ENCODE results near the gene SPINT2.

The SPINT2 gene

DNA sequence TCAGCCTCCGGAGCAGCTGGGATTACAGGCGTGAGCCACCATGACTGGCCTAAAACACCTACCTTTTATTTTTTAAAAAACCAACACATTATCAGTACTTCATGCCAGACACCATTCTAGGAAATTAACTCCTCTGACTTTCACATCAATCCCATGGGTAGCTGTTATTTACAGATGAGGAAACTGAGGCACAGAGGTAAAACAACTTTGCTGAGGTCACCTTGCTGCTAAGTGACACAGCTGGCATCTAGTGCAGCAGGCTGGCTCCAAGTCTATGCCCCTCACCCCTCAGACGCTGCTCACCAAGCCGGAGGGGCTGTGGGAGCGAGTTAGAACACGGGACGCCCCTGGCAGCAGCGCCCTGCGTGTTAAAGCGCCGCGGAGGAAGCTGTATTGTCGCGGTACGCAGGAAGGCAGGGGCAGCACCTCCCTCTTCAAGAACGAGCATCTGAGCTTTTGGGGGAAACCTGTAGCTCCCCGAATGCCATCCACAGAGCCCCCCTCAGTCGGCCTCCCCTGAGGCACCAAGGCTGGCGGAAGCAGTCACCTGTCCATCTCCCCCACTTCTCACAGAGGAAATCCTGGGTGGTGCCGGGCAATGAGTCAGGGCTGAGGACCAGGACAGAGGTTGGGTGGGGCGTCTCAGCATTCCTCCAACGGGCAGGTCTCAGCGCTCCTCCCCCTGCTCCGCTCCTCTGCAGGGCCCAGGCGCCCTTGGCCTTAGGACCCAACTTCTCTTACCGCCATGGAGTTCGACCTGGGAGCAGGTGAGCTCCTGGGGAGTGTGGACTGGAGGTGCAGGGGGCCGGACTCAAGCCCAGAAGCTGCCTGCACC lies 39.4 kb downstream of the SPINT2 start, which contains the start of gene C19orf33:
C19orf33 (plus strand) TSS at position 735 of the 835 bp plus-strand sequence; CDS start at position 746, 11 bp downstream.
- no peak for DNase-seq

DNA sequence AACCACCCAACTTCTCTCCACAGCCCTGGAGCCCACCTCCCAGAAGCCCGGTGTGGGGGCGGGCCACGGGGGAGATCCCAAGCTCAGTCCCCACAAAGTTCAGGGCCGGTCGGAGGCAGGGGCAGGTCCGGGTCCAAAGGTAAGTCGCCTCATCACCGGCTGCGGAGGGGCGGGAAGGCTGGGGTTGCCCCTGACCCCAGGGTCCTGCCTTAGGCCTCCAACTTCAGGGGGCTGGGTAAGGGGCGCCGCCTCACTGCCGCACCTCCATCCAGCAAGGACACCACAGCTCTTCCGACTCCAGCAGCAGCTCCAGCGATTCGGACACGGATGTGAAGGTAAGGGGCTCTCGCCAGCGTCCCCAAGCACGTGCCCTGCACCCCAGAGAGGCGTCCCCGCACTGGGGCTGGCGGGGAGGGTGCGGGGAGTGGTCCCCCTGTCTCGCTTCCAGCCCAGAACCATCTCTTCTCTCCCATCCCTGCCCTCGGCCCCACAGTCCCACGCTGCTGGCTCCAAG lies 40.0 kb downstream of the SPINT2 start:
- DNase-seq: no peak

GRCh38 chr19:38304866-38305429 lies 40.6 kb downstream of the SPINT2 start:
- no peak for DNase-seq

DNA sequence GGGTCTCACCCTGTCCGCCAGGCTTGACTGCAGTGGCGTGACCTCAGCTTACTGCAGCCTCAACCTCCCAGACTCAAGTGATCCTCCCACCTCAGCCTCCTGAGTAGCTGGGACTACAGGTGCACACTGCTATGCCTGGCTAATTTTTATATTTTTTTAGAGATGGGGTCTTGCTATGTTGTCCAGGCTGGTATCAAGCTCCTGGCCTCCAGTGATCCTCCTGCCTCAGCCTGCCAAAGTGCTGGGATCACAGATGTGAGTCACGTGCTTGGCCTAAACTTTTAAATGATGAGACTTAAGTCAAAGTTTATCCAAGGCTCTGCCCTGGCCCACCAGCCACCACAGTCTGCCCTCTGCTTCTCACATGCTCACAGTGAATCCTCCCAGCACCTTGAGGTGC lies 41.9 kb downstream of the SPINT2 start:
- DNase-seq: no peak

DNA sequence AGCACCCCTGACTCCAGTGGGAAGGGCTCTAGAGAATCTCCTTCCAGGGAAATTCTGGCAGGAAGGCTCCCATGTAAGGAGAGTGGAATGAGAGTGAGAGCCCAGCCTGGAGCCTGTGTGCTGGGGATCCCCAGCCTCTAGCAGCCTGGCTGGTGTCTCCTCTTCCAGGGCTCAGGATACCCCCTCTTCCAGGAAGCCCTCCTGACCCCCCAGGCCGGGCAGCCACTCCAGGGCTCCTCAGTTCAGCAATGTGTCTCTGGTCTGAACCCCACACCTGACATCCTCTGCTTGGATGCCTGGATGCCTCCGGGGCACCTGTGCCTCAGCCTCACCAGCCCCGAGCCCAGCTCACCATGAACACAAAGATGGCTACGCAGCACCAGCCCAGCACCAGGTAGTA lies 42.7 kb downstream of the SPINT2 start:
- DNase-seq: no peak

DNA sequence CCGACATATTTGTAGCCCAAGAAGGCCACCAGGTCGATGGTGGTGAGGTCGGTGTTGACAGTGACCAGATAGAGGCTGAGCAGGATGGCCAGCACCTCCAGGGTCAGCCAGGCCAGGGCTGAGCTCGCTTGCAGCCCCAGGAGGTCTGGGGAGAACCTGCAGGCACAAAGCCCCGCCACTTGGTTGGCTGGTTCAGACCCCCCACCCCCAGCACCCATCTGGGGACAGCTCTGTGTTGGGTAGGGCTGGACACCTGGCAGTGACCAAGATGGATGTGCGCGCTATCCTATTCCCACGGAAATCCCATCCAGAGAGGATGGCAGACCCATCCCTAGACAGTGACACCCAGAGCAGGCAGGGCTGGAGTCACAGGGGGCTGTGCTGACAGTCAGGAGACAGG lies 43.2 kb downstream of the SPINT2 start:
- no peak for DNase-seq

GRCh38 chr19:38308006-38308766 lies 43.8 kb downstream of the SPINT2 start:
- no peak for DNase-seq

- DNase-seq: no peak
Observed at GRCh38 chr19:38308926-38309614, 44.7 kb downstream of the SPINT2 start.

- no peak for DNase-seq
Observed at GRCh38 chr19:38309615-38310278, 45.4 kb downstream of the SPINT2 start.

DNA sequence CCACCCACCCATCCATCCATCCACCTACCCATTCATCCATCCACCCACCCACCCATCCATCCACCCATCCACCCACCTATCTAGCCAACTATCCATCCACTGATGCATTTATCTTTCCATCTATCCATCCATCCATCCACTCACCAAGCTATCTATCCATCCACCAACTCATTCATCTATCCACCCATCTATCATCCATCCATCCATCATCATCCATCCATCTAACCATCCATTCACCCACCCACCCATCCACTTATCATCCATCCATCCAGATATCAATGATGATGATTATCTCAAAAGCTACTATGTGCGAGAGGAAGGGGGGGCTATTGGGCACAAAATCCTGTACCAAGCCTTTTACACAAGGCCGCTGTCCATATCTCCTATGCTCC lies 45.9 kb downstream of the SPINT2 start:
- DNase-seq: no peak

DNA sequence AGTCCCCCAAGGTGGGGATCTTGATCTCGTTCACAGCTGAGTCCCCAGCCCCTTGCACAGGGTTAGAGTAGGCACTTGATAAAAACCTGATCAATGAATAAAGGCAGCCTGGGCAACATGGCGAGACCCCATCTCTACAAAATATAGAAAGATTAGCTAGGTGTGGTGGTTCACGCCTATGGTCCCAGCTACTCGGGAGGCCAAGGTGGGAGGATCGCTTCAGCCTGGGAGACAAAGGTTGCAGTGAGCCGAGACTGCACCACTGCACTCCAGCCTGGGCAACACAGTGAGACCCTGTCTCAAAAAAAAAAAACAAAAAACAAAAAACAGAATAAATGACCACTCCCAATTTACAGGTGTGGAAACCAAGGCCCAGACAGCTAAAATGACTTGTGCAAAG lies 46.6 kb downstream of the SPINT2 start:
- DNase-seq: no peak

DNA sequence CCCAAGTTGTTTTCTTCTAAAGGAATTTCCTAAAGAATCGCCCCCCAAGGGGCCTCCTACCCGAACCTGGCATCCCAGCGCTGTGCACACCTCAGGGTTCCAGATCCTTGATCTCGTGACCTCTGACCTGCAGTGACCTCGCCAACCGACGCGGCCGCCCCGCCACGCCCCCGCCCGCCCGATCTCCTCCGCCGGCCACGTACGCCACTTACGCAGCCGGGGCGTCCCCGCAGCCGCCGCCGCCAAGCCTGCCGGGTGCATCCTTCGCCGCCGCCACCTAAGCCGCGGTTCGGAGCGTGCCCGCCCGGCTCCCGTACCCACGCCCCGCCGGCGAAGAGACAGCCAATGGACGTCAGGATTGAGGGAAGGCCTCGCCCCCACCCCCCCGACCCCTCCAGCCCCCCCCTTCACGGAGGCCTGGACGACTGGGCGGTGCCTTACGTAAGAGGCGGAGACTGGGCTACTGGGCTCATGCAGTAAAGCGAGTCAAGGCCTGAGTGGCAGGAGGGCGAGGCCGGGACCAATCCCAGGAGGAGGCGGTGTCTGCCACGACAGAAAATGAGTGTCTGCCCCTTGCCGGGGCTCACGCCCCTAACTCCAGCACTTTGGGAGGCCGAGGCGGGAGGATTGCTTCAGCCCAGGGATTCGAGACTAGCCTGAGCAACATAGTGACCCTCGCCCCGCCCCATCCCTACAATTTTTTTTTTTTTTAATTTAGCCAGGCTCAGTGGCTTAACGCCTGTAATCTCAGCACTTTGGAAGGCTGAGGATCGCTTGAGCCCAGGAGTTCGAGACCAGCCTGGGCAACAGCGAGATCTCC lies 51.5 kb downstream of the SPINT2 start, which contains the start of gene YIF1B:
YIF1B (minus strand) TSS at position 291 of the 820 bp plus-strand sequence; CDS start at position 261, 30 bp downstream.
- DNase-seq: peak; percentile 97

DNA sequence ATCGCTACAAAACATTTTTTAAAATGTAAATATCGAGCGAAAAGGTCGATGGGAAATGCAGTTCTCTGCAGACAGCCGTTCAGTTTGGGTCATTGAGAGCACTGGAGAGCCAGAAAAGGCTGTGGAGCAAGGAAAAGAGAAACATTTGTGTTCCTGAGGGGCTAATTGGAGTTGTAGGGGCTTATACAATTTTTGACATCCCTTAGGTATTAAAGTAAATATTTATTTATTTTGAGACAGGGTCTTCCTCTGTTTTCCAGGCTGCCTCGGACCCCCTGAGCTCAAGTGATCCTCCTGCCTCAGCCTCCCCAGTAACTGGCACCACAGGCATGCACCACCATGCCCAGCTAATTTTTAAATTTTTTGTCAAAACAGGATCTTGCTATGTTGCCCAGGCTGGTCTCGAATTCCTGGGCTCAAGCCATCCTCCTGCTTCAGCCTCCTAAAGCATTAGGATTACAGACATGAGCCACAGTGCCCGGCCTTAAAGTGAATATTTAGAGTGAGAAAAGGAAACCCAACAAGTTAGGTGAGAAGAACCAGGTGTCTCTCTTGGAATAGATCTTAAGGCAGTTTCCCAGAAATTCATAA lies 52.2 kb downstream of the SPINT2 start:
- no peak for DNase-seq

- DNase-seq: peak; percentile 47
Observed at GRCh38 chr19:38317104-38317612, 52.8 kb downstream of the SPINT2 start.

DNA sequence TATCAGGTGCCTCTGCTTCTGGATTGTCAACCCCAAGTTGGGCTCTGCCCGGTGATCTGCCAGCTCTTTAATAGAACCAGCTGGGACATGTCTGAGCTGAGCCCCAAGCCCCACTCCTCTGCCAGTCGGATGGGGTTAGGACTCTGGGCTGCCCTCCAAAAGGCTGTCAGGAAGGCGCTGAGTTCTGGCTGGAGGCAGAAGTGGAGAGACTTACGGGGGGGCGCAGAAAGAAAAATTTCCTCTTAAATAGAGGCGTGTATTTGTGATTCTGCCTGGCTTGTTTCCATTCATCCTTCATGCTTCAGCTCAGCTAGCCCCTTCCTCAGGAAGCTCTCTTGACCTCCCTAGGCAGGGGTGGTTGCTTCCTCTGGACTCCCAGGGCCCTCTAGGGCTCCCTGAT lies 54.3 kb downstream of the SPINT2 start:
- DNase-seq: no peak

DNA sequence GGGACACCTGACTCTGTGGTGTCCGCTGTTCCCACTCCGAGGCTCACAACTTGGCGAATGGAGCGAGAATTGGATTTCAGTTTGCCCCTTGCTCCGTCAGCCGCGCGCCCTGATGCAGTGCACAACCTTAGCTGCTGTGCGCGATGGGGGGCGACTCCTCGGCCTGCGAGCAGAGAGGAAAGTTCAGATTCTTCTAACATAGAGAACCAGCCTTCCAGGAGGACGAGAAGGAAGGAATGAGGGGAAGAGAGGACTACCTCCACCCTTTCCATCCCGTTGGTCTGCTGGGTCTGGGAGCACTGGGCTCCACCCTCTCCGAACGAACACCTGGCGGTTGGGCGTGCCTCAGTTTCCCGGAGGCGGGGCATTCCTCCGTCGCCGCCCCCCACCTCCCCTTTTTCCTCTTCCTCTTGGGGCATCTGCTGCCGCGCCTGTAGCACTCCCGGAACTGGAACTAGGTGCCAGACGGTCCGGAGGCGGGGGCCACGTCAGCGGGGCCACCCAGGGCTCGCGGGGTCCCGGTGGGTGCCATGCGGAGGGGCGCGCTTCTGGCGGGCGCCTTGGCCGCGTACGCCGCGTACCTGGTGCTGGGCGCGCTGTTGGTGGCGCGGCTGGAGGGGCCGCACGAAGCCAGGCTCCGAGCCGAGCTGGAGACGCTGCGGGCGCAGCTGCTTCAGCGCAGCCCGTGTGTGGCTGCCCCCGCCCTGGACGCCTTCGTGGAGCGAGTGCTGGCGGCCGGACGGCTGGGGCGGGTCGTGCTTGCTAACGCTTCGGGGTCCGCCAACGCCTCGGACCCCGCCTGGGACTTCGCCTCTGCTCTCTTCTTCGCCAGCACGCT lies 55.3 kb downstream of the SPINT2 start, which contains the start of gene KCNK6:
KCNK6 (plus strand) TSS at position 425 of the 838 bp plus-strand sequence; CDS start at position 531, 106 bp downstream.
- peak; percentile 41 for DNase-seq

DNA sequence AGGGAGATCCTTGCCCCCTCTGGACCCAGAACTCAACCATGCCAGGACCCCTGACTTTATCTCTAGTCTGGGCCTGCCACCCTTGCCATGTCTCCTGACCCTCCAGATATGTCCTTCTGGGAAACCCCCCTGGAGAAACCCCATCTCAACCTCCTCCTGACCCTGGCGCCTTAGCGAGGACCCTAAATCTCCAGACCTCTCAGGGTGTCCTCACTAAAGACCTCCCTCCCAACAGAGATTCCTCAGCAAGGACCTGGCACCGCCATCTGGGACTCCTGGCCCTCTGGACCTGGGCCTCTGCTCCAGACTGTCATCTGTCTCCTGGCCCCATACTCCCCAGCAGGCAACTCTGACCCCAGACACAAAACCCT lies 56.6 kb downstream of the SPINT2 start:
- DNase-seq: no peak

GRCh38 chr19:38321646-38322196 lies 57.3 kb downstream of the SPINT2 start:
- DNase-seq: no peak

DNA sequence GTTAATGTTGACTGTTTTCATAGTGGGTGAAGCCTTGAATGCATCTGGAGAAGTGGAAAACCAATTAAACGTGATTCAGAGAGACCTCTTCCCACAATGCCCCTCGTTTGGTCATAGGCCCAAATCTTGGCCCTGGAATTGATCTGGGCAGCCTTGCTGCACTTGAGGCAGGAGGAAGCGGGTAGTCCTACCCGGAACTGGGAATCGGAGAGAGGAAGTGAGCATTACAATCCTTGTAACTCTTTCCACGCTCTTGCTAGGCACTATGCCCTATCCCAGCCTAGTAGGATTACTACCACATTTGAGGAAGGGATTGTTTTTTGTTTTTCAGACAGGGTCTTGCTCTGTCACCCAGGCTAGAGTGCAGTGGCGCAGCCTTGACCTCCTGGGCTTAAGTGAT lies 58.9 kb downstream of the SPINT2 start:
- no peak for DNase-seq

Measured in CD4-positive, alpha-beta T cell treated with Interleukin-4 for 4 hours (primary cell).